IMR-90 (cell line): ENCODE results near the gene ACTA1. TPM values are rescaled to one million over a fixed set of nuclear protein-coding genes. Genes with fewer than 3 reads are reported as not detected.
"Not testable (repeated sequence)": the region's sequence is repeated elsewhere in the genome, so short reads cannot be mapped to it uniquely, and the experiment has no call there.

Experiments
- ATAC-seq: fragments of 200-7000 bp; cut with Tn5 transposase; 2 replicates; pipeline ENCODE4 v1.9.1; 2020; ENCODE audit warnings: low read depth, mild to moderate bottlenecking, moderate library complexity
- BruUV-seq: library from RNA; stranded (reverse); fragments of 400-500 nt; replicated peaks from 2 replicates; lab custom pipeline; 2021; lab: Mats Ljungman, UMichigan
- CTCF ChIA-PET: fragments of 300-600 bp; formaldehyde crosslinking; extraction: SDS; loops from one replicate; lab custom pipeline; 2021; ENCODE audit warnings: antibody characterized with exemption; lab: Yijun Ruan, JAX
- POLR2A ChIA-PET: fragments of 300-600 bp; sonication (Branson Sonifier 250); formaldehyde crosslinking; loops from one replicate; lab custom pipeline; 2022; ENCODE audit warnings: antibody characterized with exemption; ENCODE audit not compliant: unreplicated experiment; lab: Charles Lee
- DNase-seq: peaks from one replicate; pipeline ENCODE4 v3.0.0; 2013
- H2AFZ ChIP-seq: replicated peaks from 2 replicates; pipeline ENCODE3; 2013; ENCODE audit warnings: low read length, mild to moderate bottlenecking; ENCODE audit not compliant: poor library complexity
- H2AK5ac ChIP-seq: 2 replicates; pipeline ENCODE4 v1.6.1; 2013; ENCODE audit warnings: low read depth, low read length, inconsistent platforms
- H2AK9ac ChIP-seq: replicated peaks from 2 replicates; pipeline ENCODE3; 2013; ENCODE audit warnings: mild to moderate bottlenecking, low read depth, low read length, moderate library complexity; ENCODE audit not compliant: poor library complexity
- H2BK120ac ChIP-seq: 2 replicates; pipeline ENCODE4 v1.6.1; 2013; ENCODE audit warnings: low read depth, low read length, inconsistent platforms
- H2BK15ac ChIP-seq: 3 replicates; pipeline ENCODE4 v1.6.1; 2013; ENCODE audit warnings: low read depth, low read length, inconsistent platforms
- H2BK20ac ChIP-seq: 2 replicates; pipeline ENCODE4 v1.6.1; 2013; ENCODE audit warnings: low read depth, mild to moderate bottlenecking, inconsistent platforms, low read length, moderate library complexity
- H2BK5ac ChIP-seq: 2 replicates; pipeline ENCODE4 v1.6.1; 2013; ENCODE audit warnings: mild to moderate bottlenecking, low read depth, low read length, inconsistent platforms; ENCODE audit not compliant: poor library complexity, severe bottlenecking
- H3K14ac ChIP-seq: replicated peaks from 2 replicates; pipeline ENCODE4 v1.6.1; 2013; ENCODE audit warnings: low read depth, low read length, inconsistent platforms
- H3K18ac ChIP-seq: 2 replicates; pipeline ENCODE4 v1.6.1; 2013; ENCODE audit warnings: low read depth, low read length, control low read depth
- H3K23ac ChIP-seq: 2 replicates; pipeline ENCODE4 v1.6.1; 2013; ENCODE audit warnings: low read depth, low read length, inconsistent platforms
- H3K27ac ChIP-seq: 2 replicates; pipeline ENCODE4 v1.5.1; 2013; ENCODE audit warnings: mild to moderate bottlenecking, control low read depth, low read length; ENCODE audit not compliant: insufficient read depth
- H3K27me3 ChIP-seq: 2 replicates; pipeline ENCODE4 v1.6.1; 2013; ENCODE audit warnings: low read length; ENCODE audit not compliant: control insufficient read depth, insufficient read depth
- H3K36me3 ChIP-seq: 2 replicates; pipeline ENCODE4 v1.6.1; 2013; ENCODE audit warnings: low read length, mixed read lengths; ENCODE audit not compliant: control insufficient read depth, insufficient read depth
- H3K4ac ChIP-seq: 2 replicates; pipeline ENCODE4 v1.6.1; 2013; ENCODE audit warnings: low read depth, low read length, inconsistent platforms
- H3K4me1 ChIP-seq: 2 replicates; pipeline ENCODE4 v1.6.1; 2013; ENCODE audit warnings: low read length, mixed read lengths; ENCODE audit not compliant: control insufficient read depth, insufficient read depth
- H3K4me2 ChIP-seq: 2 replicates; pipeline ENCODE4 v1.6.1; 2013; ENCODE audit warnings: low read depth, mild to moderate bottlenecking, control low read depth, low read length, moderate library complexity
- H3K4me3 ChIP-seq: 2 replicates; pipeline ENCODE4 v1.5.1; 2013; ENCODE audit warnings: low read depth, mild to moderate bottlenecking, control low read depth, low read length, moderate library complexity; ENCODE audit not compliant: insufficient read depth
- H3K56ac ChIP-seq: 2 replicates; pipeline ENCODE4 v1.6.1; 2013; ENCODE audit warnings: low read length, inconsistent platforms; ENCODE audit not compliant: insufficient read depth; ENCODE audit errors: extremely low read depth
- H3K79me1 ChIP-seq, 2 experiments: 2 replicates each; pipeline ENCODE4 v1.6.1; 2013; ENCODE audit warnings: low read length in 2 of 2, inconsistent platforms in 1 of 2, low read depth in 1 of 2
- H3K9ac ChIP-seq: 2 replicates; pipeline ENCODE4 v1.6.1; 2013; ENCODE audit warnings: low read depth, low read length, control low read depth
- H3K9me1 ChIP-seq: 2 replicates; pipeline ENCODE4 v1.6.1; 2013; ENCODE audit warnings: low read length, inconsistent platforms; ENCODE audit not compliant: insufficient read depth
- H3K9me3 ChIP-seq: 2 replicates; pipeline ENCODE4 v1.6.1; 2013; ENCODE audit warnings: low read length; ENCODE audit not compliant: control insufficient read depth, insufficient read depth
- H4K20me1 ChIP-seq: 2 replicates; pipeline ENCODE4 v1.6.1; 2013; ENCODE audit warnings: low read length, inconsistent platforms; ENCODE audit not compliant: insufficient read depth
- H4K5ac ChIP-seq: 2 replicates; pipeline ENCODE4 v1.6.1; 2013; ENCODE audit warnings: mild to moderate bottlenecking, low read depth, low read length, control low read depth
- H4K8ac ChIP-seq, 2 experiments: 2 replicates each; pipeline ENCODE4 v1.6.1; 2013; ENCODE audit warnings: low read depth in 2 of 2, low read length in 2 of 2, control low read depth in 1 of 2, inconsistent platforms in 1 of 2
- H4K91ac ChIP-seq: 2 replicates; pipeline ENCODE4 v1.6.1; 2013; ENCODE audit warnings: low read depth, low read length, inconsistent platforms; ENCODE audit not compliant: insufficient read depth
- WGBS, 2 experiments: methylation state at CpG; one replicate each; pipeline versions ENCODE4 v1.1.5 to v1.1.7; 2013; ENCODE audit warnings: missing lambda C conversion rate in 2 of 2; ENCODE audit not compliant: insufficient read length in 1 of 2; ENCODE audit errors: extremely low coverage in 2 of 2; 5-methylcytosine and 5-hydroxymethylcytosine counted together
- dilution Hi-C: fragments of 300-500 bp; cut with HindIII; formaldehyde crosslinking; loops from one replicate; pipeline ENCODE4 v1.14.3; 2018; ENCODE audit warnings: low sequenced_read_pairs; ENCODE audit not compliant: unreplicated experiment
- in situ Hi-C: fragments of 300-500 bp; cut with MboI; formaldehyde crosslinking; loops from 3 replicates; pipeline ENCODE4 v1.14.3; 2019; ENCODE audit warnings: low sequenced_read_pairs, inconsistent platforms, mixed read lengths
- intact Hi-C: fragments of 100-400 bp; cut with micrococcal nuclease; formaldehyde crosslinking; loops from 2 replicates; pipeline ENCODE4 v1.10.0; 2022
- polyA plus RNA-seq, 3 experiments: library from polyadenylated mRNA; depleted of rRNA; stranded (reverse); fragments of >200 nt; gene quantifications; 2 replicates each; pipeline ENCODE4 v1.2.3, GENCODE V29; 2012; ENCODE audit warnings: low replicate concordance in 1 of 3
- total RNA-seq: library from RNA; depleted of rRNA; stranded (reverse); fragments of >200 nt; gene quantifications from 2 replicates; pipeline ENCODE4 v1.2.3, GENCODE V29; 2012

Gene ACTA1
- total and polyA plus RNA-seq, 2 of the 4 experiments (the other 2 are of a cell fraction) = not detected

DNA sequence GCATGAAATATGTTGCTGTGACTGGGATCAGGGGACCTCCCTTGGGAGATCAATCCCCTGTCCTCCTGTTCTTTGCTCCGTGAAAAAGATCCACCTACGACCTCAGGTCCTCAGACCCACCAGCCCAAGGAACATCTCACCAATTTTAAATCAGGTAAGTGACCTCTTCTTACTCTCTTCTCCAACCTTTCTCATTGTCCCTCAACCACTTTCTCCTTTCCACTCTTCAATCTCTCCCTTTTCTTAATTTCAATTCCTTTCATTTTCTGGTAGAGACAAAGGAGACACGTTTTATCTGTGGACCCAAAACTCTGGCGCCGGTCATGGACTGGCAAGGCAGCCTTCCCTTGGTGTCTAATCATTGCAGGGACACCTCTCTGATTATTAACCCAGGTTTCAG, 21.1 kb downstream of the ACTA1 start:
- CTCF ChIA-PET, H3K4me3 ChIP-seq, H3K18ac ChIP-seq, H4K8ac ChIP-seq, H3K9ac ChIP-seq, H4K20me1 ChIP-seq, H2BK20ac ChIP-seq, BruUV-seq, H3K14ac ChIP-seq, H2BK5ac ChIP-seq, H3K27ac ChIP-seq, intact Hi-C loops, POLR2A ChIA-PET, H2BK15ac ChIP-seq, H2BK120ac ChIP-seq, H4K5ac ChIP-seq, H2AFZ ChIP-seq, H3K9me1 ChIP-seq, H3K4me2 ChIP-seq, H3K4me1 ChIP-seq, H2AK9ac ChIP-seq, H3K23ac ChIP-seq, ATAC-seq, dilution Hi-C loops, H3K79me1 ChIP-seq, H3K4ac ChIP-seq, H4K91ac ChIP-seq, H3K36me3 ChIP-seq, in situ Hi-C loops, DNase-seq, H3K56ac ChIP-seq, H3K9me3 ChIP-seq, H2AK5ac ChIP-seq: not testable (repeated sequence)
- H3K27me3 ChIP-seq = peaks cover 13% of the 10 kb centered on the region
- WGBS, 2 experiments = 100% methylated on average over 2 of the region's 5 CpGs; no CpG with 5 or more reads in 1 of the 2 experiments
